ENCODE results near the gene MTREX.

MTREX gene

DNA sequence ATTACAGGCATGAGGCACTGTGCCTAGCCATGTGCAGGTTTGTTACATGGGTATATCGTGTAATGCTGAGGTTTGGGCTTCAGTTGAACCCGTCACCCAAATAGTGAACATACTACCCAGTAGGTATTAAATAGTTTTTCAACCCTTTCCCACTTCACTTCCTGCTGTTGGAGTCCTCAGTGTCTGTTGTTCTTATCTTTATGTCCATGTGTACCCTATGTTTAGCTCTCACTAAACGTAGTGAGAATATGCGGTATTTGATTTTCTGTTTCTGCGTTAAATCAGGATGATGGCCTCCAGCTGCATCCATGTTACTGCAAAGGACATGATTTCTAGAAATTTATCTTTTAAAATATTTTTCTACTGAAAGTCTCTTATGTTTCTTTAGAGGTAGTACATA, 17.8 kb downstream of the MTREX start:
- DNase-seq, result no peak

DNA sequence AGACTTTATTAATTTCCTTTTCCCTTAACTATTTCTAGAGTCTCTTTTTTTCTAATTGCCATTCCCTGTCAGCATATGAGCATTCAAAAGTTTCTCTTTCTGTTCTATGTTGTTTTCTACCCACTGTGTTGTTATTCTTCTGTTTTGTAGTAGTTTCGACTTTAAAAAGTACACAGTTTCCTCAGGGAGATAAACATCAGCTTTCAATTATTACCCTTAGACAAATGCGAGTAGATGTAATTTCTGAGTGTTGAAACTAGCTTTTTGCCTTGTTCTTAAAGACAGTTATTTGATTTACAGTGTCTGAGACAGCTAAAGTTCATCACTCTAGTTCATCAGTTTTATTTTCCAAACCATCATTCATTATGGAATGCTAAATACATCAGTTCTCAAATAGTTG, 19.5 kb downstream of the MTREX start:
- DNase-seq, result no peak

DNA sequence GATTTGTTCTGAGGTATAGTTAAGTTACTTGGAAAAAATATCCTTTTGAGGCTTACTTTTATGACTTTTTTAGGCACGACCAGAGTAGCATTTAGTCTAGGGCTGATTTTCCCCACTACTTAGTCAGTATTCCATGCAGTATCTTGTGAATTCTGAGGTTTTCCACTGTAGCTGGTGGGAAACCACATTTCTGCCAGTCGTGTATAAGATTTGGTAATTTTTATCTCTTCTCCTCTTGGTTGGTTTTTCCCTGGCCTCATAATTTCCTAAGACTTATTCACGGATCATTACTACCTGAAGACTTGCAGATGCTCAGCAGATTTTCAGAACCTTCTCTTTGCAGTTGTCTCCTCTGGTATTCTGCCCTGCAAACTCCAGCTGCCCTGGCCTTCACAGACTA, 23.5 kb downstream of the MTREX start:
- no peak for DNase-seq

DNA sequence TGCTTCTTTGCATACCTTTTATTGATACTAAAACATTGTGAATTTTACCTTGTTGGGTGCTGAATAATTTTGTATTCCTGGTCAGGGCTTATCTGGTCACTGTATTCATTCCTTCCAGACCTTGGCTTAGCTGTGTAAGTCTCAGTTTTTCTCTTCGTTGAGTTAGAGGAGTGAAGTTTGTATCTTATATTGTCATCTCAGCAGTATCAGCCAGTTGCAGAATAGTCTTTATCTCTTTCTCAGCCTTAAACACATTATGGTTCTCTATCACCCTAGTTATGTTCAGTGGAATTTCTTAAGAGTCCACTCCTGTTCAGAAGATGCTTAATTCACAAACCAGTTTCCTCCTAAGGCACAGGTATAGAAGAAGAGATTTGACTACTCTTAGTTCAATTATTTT, 25.2 kb downstream of the MTREX start:
- DNase-seq, result no peak

DNA sequence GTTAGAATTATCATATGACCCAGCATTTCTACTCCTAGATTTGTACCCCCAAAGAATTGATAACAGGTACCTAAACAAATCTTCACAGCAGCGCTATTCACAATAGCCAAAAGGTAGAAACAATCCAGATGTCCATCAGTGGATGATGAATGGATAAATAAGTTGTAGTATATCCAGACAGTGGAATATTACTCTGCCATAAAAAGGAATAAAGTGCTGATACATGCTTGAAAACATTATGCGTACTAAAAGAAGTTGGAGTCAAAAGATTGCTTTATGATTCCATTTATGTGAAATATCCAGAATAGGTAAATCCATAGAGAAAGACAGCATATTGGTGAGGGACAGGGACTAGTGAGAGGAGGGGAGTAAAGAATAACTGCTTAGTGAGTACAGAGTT, 26.0 kb downstream of the MTREX start:
- DNase-seq, result no peak

DNA sequence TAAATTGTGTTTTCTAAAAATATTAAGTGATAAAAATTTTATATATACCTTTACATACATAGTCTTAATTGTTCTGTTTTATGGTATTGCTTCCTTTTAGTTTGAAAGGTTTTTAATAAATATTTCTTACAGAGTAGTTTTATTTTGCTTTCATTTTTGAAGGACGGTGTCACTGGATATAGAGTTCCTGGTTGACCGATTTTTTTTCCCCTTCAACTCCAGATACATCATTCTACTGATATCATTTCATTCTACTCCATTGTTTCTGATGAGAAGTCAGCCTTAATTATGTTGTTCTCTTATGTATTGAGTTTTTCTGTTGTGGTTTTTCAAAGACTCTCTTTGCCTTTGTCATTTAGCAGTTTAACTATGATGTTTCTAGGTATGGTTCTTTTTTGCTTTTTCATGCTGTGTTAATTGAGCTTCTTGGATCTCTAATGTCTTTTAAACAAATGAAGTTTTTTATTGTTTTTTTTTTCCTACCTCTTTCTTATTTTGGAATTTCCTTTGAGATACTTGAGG, 30.4 kb downstream of the MTREX start:
- DNase-seq, result no peak

DNA sequence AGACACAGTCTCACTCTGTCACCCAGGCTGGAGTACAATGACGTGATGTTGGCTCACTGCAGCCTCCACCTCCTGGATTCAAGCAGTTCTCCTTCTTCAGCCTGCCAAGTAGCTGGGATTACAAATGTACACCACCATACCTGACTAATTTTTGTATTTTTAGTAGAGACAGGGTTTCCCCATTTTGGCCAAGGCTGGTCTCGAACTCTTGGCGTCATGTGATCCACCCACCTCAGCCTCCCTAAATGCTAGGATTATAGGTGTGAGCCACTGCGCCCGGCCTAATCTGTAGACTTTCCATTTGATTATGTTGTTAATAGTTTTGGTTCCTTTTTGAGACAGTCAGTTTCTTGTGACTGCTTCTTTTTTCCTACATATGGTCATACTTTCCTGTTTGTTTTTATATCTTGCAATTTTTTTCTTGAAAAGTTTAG, 31.0 kb downstream of the MTREX start:
- DNase-seq, result no peak

DNA sequence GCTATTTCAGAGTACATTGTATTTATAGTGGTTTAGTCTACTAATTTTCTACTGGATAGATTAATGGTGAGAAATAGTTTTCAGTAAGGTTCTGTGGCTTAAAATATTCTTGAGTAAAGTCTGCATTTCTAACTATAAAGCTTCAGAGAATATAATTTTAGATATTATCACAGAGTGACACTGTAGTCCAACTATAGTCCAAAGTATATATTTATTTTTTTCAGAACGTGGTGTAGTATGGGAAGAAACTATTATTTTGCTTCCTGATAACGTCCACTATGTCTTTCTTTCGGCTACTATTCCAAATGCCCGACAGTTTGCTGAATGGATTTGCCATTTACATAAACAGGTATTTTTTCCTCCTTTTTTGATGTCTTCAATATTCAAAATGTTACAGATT, 35.3 kb downstream of the MTREX start:
- DNase-seq, result no peak

DNA sequence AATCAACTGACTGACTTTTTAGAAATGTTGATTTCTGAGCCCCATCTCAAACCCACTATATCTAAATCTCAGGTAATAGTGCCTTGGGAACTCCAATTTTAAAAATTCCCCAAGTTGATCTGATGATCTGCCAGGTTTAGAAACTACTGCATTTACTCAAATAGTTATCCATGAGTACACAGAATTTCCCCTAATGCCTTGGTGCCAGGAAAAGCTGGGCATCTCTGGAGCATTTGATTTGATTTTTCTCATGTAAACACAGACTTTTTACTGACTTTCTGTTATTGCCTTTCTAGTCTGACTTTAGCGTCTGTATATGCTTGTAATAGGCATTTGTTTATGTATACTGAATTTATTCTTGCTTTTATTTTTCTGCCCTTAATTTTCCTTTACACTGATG, 35.8 kb downstream of the MTREX start:
- DNase-seq, result no peak

DNA sequence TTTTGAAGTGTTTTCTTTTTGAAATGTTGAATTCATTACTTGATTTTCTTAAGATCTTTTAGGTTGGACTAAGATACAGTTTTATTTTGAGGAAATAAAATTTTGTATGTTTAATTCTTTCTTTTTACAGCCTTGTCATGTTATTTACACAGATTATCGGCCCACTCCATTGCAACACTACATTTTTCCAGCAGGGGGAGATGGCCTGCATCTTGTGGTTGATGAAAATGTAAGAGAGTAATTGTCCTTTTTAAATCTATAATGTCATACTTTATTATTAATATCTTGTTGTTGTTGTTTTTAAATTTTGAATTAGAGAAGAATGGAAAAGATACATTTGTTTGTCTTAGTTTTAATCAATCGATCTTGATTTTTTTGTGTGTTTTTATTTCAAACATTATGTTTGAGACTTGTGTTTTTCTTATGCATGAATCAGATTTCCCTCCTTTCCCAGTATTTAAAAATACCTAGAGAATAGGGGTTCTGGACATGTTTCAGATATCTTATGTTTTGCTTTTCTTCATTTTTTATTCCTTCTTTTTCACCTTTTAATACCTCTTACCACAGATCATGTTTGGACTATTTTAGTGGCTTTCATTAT, 36.7 kb downstream of the MTREX start:
- peak; percentile 11 for DNase-seq

DNA sequence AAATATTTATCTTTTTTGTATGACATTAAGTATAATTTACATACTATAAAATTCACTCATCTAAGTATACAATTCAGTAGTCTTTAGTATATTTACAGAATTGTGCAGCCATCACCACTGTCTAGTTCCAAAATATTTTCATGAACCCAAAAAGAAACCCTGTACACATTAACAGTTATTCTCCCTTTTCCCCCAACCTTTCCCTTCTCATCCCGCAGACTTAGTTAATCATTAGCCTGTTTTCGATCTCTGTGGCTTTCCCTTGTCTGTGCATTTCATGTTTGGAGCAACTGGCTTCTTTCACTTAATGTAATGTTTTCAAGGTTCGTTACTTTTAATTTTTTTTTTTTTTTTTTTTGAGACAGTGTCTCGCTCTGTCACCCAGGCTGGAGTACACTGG, 37.5 kb downstream of the MTREX start:
- no peak for DNase-seq

DNA sequence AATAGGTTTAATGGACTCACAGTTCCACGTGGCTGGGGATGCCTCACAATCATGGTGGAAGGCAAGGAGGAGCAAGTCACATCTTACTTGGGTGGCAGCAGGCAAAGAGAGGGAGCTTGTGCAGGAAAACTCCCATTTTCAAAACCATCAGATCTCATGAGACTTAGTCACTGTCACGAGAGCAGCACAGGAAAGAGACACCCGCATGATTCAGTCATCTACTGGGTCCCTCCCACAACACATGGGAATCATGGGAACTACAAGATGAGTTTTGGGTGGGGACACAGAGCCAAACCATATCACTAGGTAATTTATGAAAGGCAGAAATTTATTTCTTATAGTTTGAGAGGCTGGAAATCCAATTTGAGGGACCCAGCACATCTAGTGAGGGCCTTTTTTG, 40.0 kb downstream of the MTREX start:
- no peak for DNase-seq

DNA sequence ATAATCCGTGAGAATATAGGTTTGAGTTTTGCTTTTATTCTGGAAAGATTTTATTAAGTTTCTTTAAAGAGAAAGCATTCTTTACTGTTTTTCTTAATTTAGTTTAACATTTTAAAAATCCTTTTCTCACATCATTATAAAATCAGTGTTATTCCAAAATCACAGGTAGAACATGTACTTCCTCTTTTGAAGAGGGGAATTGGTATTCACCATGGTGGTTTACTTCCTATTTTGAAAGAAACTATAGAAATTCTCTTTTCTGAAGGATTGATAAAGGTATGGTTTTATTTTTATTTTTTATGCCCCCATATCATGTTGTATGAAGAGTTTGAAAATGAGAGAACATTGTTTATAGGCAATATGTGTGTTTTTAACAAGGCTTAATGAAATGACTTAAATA, 43.0 kb downstream of the MTREX start:
- no peak for DNase-seq

DNA sequence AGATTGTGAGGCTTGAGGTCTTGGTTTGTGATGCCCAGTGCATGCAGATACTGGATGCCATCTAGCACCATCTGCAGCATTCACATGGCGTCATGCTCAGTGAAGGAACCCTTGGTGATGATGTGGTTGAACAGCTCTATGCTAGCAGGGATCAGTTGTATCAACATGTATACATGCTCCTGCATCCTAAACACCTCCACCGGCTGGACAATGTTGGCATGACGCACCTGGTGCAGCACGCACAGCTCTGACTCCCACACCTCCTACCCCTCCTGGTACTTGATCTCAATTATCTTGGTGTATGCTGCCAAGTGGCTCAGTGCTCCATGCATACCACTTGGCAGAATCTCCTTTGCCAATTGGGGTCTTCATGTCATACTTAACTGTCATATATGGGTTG, 49.1 kb downstream of the MTREX start:
- DNase-seq, result no peak

DNA sequence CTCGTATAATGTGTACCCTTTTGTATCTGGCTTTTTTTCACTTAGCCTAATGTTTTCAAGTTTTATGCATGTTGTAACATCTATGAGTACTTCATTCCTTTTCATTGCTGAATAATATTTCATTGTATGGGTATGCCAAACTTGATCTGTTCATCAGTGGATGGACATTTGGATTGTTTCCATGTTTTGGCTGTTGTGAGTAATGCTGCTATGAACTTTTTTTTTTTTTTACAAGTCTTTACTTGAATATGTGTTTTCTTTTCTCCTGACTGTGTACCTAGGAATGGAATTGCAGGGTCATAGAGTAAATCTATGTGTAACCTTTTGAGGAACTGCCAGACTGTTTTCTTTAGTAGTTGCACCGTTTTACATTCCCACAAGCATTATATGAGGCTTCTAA, 52.4 kb downstream of the MTREX start:
- no peak for DNase-seq

DNA sequence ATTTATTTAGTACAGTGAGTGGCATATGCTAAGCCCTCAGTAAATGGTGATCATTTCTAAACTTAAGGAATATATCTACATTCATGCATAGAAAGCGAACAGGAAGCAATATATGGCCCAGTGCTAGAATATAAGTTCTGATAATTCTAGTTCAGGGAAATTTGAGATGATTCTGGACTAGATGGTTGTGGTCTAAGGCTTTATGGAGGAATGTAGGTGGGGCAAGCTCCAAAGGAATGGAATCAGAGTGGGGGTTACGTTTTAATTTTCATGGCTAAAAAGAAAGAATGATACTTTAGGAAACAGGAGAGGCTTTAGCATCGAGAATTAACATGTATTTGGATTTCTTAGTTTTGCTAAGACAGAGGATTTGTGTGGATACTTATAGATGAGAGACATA, 56.1 kb downstream of the MTREX start:
- DNase-seq, result no peak

DNA sequence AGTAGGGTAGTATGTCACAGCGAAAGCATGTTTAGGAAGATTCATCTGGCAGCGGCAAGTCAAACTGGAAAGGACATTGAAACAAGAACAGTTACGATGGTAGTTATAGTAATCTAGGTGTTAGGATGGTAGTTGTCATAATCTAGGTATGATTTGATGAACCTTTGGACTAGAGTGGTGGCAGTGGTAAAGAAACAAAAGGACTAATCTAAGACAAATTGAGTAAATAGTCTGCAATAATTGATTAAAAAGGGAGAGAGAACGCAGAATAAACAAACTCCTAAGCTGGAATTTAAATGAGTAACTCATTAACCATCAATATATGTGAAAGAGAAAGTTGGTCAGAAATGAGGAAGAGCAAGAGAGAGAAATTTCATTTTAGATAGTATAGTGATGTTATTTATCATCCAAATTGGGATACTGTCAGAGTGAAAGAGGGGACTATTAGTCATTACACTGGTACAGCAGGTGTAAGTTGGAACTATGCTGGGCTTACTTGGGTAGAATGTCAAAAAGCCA, 56.8 kb downstream of the MTREX start:
- DNase-seq, result no peak

DNA sequence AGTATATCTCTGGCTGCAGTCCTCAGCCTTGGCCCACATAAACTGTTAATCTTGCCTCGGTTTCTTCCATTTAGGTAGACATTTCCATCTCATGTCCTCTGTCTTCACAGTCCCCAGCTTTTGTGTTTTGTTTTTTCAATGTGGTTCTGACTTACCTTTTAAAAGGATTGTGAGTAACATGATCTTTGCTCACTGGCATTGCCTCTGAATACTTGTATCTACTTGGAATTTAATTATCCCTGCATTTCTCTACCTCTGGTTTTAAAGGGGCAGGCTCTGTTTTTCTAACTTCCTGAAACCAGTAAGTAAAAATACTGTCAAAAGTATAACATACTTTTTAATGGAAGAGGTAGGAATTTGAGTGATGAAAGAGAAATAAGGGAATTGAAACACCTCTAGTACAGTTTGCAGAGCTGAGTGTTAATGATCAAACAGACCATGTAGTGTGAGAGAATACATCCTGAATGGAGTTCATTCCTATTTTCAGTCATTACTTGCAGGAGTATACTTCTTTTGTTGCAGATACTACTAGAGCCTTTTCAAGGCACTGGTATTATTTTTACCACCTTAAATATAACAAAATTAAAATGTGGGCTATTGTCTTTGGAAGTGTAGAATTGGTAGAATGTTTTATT, 62.6 kb downstream of the MTREX start:
- no peak for DNase-seq

DNA sequence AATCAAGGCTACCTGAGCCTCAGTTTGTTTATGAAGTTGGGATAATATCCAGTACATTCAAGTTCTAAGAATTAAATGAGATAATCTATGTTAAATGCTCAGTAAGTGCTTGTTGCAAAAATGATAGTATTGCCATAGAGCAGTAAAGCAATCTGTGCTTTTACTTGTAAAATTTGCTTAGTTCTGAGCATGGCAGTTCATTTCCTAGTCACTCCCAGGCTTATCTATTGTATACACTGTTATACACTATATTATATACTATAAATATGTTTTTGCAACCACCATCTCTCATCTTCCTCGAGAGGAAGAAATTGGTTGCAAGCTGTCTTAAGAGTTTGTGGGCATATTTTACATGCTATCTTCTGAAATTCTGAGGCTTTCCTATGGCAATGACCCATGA, 63.4 kb downstream of the MTREX start:
- no peak for DNase-seq

DNA sequence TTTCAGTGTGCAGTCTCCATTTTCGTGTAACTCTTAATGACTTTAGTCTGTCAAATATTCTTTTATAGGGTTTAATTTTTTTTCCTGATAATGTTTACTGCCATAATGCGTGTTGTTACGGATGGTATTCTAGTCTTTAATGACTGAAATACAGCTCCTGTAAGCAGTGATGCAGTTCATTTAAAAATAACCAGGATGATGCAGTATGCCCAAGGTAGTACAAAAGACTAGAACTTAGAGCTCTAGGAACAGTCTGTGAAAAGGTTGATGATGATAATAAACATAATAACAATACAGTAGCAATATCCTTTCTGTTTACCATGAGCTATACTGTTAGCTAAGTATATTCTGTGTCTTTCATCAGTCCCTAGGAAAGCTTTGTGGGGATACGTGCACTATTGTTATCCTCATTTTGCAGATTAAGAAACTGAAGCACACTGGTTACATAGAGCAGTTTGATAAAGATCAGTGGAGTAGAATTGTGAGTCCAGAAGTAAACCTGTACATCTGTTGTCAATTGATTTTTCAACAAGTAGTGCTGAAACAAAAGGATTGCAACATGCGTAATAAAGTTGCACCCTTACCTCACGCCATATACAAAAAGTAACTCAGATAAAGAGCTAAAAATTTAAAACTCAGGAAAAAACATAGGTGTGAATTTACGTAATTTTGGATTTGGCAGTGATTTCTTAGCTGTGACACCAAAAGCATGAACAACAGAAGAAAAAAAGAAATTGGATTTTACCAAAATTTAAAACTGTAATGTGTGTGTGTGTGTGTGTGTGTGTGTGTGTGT, 64.5 kb downstream of the MTREX start:
- no peak for DNase-seq

DNA sequence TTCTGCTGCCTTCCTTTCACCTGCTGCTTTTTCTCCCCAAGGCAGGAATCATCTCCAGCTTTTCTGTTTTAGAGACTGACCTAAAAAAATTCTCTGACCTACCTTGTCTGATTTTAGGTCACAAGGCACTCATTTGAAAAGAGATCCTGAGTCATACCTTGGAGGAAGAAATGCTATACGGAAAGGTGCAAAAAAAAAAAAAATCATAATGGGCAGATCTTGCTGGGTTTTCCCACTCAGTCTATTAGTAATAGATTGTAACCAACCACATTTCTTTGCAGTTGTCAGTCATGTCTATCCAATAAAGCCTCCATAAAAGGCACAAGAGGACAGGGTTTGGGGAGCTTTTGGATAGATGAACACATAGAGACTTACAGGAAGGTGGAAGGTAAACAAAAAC, 70.0 kb downstream of the MTREX start:
- DNase-seq, result no peak

DNA sequence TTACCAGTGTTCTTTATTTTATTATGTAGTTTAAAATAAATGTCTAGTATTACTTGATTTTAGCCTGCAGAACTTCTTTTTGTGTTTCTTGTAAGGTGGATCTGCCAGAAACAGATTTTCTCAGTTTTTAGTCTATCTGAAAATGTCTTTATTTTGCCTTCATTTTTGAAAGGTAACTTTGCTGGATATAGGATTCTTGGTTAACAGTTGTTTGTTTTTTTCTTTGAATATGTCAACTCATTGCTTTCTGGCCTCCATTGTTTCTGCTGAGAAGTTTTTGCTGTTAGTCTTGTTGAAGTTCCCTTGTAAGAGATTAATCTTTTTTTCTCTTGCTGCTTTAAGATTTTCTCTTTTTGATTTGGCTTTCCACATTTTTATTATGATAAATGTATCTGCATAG, 75.5 kb downstream of the MTREX start:
- no peak for DNase-seq

DNA sequence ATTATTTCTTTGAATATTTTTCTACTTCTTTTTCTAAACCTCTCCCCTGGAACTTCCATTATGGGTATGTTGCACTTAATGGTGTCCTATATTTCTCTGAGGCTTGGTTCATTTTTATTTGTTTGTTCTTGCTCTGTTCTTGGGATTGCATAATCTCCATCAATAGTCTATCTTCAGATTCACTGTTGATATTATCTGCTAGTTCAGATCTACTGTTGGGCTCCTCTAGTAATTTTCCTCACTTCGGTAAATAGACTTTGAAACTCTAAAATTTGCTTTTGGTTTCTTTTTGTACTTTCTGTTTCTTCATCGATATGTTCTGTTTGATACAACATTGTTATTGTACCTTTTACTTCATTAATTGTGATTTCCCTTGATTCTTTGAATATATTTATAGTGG, 76.3 kb downstream of the MTREX start:
- DNase-seq, result no peak

DNA sequence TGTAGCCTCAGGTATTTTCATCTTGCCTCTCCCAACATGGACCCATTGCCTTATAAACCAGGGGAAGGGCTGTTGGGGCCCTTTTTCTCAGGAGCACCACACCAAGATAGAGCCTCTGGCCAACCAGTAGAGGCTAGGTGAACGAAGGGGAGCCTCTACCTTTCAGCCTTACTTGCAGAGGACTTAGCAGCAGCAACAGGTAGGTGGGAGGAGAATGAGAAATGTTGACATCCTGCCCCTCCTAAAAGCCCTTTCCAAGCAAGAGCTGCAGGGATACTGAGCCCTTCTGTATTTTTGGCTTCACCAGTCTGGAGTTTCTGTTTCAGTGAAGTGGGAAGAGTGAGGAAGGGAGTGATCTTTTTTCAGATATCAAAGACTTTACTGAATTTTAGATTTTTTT, 77.4 kb downstream of the MTREX start:
- no peak for DNase-seq
